Measurements from ENCODE around the gene EIF3C. TPM values are rescaled to one million over a fixed set of nuclear protein-coding genes. Genes with fewer than 3 reads are reported as not detected.

EIF3C gene
- total RNA-seq, 1 donor from 2014 or later: 689 TPM

Other genes with a start within 250 kb of the EIF3C start
- 0.34 TPM in 1 of 2 replicates, not detected in the other for gene NPIPB7, start 239.1 kb upstream of the EIF3C start, total RNA-seq
- 27.9 and 32.0 TPM in 2 replicates for gene CLN3, start 219.4 kb upstream of the EIF3C start, total RNA-seq
- 2.9 and 3.2 TPM in 2 replicates for gene APOBR, start 216.8 kb upstream of the EIF3C start, total RNA-seq
- gene IL27, start 204.6 kb upstream of the EIF3C start, total RNA-seq: not detected in 2 replicates
- gene NUPR1, start 172.5 kb upstream of the EIF3C start, total RNA-seq: not detected in 2 replicates
- gene SGF29, start 157.5 kb upstream of the EIF3C start, total RNA-seq: 34.1 and 40.3 TPM in 2 replicates
- 0.24 TPM in 1 of 2 replicates, not detected in the other for gene SULT1A2, start 114.4 kb upstream of the EIF3C start, total RNA-seq
- 2.1 and 3.3 TPM in 2 replicates for gene SULT1A1, start 101.4 kb upstream of the EIF3C start, total RNA-seq
- 0.11 TPM in 1 of 2 replicates, not detected in the other for gene NPIPB8, start 73.4 kb upstream of the EIF3C start, total RNA-seq
- 4.6 and 5.7 TPM in 2 replicates for gene NPIPB9, start 40.3 kb downstream of the EIF3C start, total RNA-seq
- 285 and 335 TPM in 2 replicates for gene ATXN2L, start 111.5 kb downstream of the EIF3C start, total RNA-seq
- 189 and 206 TPM in 2 replicates for gene TUFM, start 134.9 kb downstream of the EIF3C start, total RNA-seq
- gene SH2B1, start 152.4 kb downstream of the EIF3C start, total RNA-seq: 65.5 and 77.1 TPM in 2 replicates
- gene ATP2A1, start 167.0 kb downstream of the EIF3C start, total RNA-seq: 0.71 and 1.0 TPM in 2 replicates
- 93.5 and 110 TPM in 2 replicates for gene RABEP2, start 213.8 kb downstream of the EIF3C start, total RNA-seq
- gene CD19, start 220.5 kb downstream of the EIF3C start, total RNA-seq: 295 and 316 TPM in 2 replicates
- gene NFATC2IP, start 239.5 kb downstream of the EIF3C start, total RNA-seq: 62.9 and 85.7 TPM in 2 replicates

All from activated B cell treated with CpG ODN at 0.5 μM for 24 hours (primary cell).